HEK293T (cell line): ENCODE measurements around the gene ZBTB47.

Experiments used
- ARNT ChIP-seq: fragments of 450-650 bp; IDR thresholded peaks from 2 replicates; pipeline ENCODE4 v1.6.1; 2017; ENCODE audit warnings: mild to moderate bottlenecking
- CTBP1 ChIP-seq: fragments of 450-650 bp; IDR thresholded peaks from 2 replicates; pipeline ENCODE4 v1.6.1; 2016; ENCODE audit warnings: borderline replicate concordance
- FOXA1 ChIP-seq: fragments of 450-650 bp; IDR thresholded peaks from 2 replicates; pipeline ENCODE4 v1.6.1; 2016; ENCODE audit warnings: mild to moderate bottlenecking
- FOXK2 ChIP-seq: fragments of 450-650 bp; IDR thresholded peaks from 2 replicates; pipeline ENCODE4 v1.6.1; 2016; ENCODE audit warnings: mild to moderate bottlenecking
- FOXM1 ChIP-seq: fragments of 450-650 bp; IDR thresholded peaks from 2 replicates; pipeline ENCODE4 v1.6.1; 2017; ENCODE audit warnings: mild to moderate bottlenecking, borderline replicate concordance
- HDGF ChIP-seq: fragments of 450-650 bp; IDR thresholded peaks from 2 replicates; pipeline ENCODE4 v1.6.1; 2017; ENCODE audit warnings: antibody characterized with exemption, borderline replicate concordance
- L3MBTL2 ChIP-seq: fragments of 450-650 bp; conservative IDR thresholded peaks from 2 replicates; pipeline ENCODE4 v1.6.1; 2016; ENCODE audit warnings: mild to moderate bottlenecking
- NFRKB ChIP-seq: fragments of 450-650 bp; IDR thresholded peaks from 2 replicates; pipeline ENCODE4 v1.6.1; 2016; ENCODE audit warnings: mild to moderate bottlenecking, moderate library complexity
- SUZ12 ChIP-seq: fragments of 450-650 bp; IDR thresholded peaks from 2 replicates; pipeline ENCODE4 v1.6.1; 2016; ENCODE audit warnings: mild to moderate bottlenecking
- TARDBP ChIP-seq: fragments of 450-650 bp; IDR thresholded peaks from 2 replicates; pipeline ENCODE4 v1.6.1; 2016
- ZNF384 ChIP-seq: fragments of 450-650 bp; IDR thresholded peaks from 2 replicates; pipeline ENCODE4 v1.6.1; 2016
- TF ChIP-seq, protein P1 (sequence below): fragments of 450-650 bp; IDR thresholded peaks from 2 replicates; pipeline ENCODE4 v1.6.1; 2016

- TF ChIP-seq TARDBP (no peak), L3MBTL2 (no peak), FOXK2 (no peak), NFRKB (no peak), ARNT (no peak), FOXM1 (no peak), FOXA1 (no peak), ZNF384 (no peak), CTBP1 (no peak), HDGF (no peak), SUZ12 (no peak)
- TF ChIP-seq, protein P1, sequence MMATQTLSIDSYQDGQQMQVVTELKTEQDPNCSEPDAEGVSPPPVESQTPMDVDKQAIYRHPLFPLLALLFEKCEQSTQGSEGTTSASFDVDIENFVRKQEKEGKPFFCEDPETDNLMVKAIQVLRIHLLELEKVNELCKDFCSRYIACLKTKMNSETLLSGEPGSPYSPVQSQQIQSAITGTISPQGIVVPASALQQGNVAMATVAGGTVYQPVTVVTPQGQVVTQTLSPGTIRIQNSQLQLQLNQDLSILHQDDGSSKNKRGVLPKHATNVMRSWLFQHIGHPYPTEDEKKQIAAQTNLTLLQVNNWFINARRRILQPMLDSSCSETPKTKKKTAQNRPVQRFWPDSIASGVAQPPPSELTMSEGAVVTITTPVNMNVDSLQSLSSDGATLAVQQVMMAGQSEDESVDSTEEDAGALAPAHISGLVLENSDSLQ, result no peak
These were observed 59.3 kb downstream of the ZBTB47 start for GRCh38 chr3:42712688-42713372.
